ENCODE data around the gene KCNQ2.

KCNQ2 gene

GRCh38 chr20:63490416-63490815 is 18.0 kb upstream of the KCNQ2 start:
- no peaks in the 10 kb centered on the region for H3K79me2 ChIP-seq
- no peak overlapping the region for H3K27ac ChIP-seq
- H3K9me3 ChIP-seq (ENCODE audit: control insufficient read depth, low read length), result no peaks in the 10 kb centered on the region
- no peak overlapping the region for H3K9ac ChIP-seq
- no peak overlapping the region for H3K4me3 ChIP-seq (ENCODE audit: low read depth, low read length)
- no peaks in the 10 kb centered on the region for H3K4me1 ChIP-seq
- no peaks in the 10 kb centered on the region for H3K36me3 ChIP-seq (ENCODE audit: control insufficient read depth, insufficient read depth, low read length)
- no peaks in the 10 kb centered on the region for H3K27me3 ChIP-seq (ENCODE audit: control insufficient read depth, insufficient read depth, low read length)
- no peak for TF ChIP-seq CTCF (IDR thresholded peaks at IDR 0.05)
- H3K4me2 ChIP-seq (ENCODE audit: low read length), result no peak overlapping the region
- no peak overlapping the region for H2AFZ ChIP-seq

- Histone ChIP-seq H3K27me3 (ENCODE audit: control insufficient read depth, insufficient read depth, low read length) (no peaks in the 10 kb centered on the region), H3K79me2 (no peaks in the 10 kb centered on the region), H3K9me3 (ENCODE audit: control insufficient read depth, low read length) (no peaks in the 10 kb centered on the region), H2AFZ (no peak overlapping the region), H3K4me2 (ENCODE audit: low read length) (no peak overlapping the region), H3K4me1 (no peaks in the 10 kb centered on the region), H3K27ac (no peak overlapping the region), H3K4me3 (ENCODE audit: low read depth, low read length) (no peak overlapping the region), H3K36me3 (ENCODE audit: control insufficient read depth, insufficient read depth, low read length) (no peaks in the 10 kb centered on the region), H3K9ac (no peak overlapping the region)
- no peak for TF ChIP-seq CTCF (IDR thresholded peaks at IDR 0.05)
Observed at GRCh38 chr20:63488315-63489251, 16.1 kb upstream of the KCNQ2 start.

GRCh38 chr20:63487781-63488241 is 15.4 kb upstream of the KCNQ2 start:
- H3K27ac ChIP-seq, result no peak overlapping the region
- H2AFZ ChIP-seq, result no peak overlapping the region
- no peaks in the 10 kb centered on the region for H3K9me3 ChIP-seq (ENCODE audit: control insufficient read depth, low read length)
- H3K27me3 ChIP-seq (ENCODE audit: control insufficient read depth, insufficient read depth, low read length), result no peaks in the 10 kb centered on the region
- TF ChIP-seq CTCF (IDR thresholded peaks at IDR 0.05), result no peak
- no peak overlapping the region for H3K4me3 ChIP-seq (ENCODE audit: low read depth, low read length)
- H3K9ac ChIP-seq, result no peak overlapping the region
- no peak overlapping the region for H3K4me2 ChIP-seq (ENCODE audit: low read length)
- no peaks in the 10 kb centered on the region for H3K36me3 ChIP-seq (ENCODE audit: control insufficient read depth, insufficient read depth, low read length)
- H3K79me2 ChIP-seq, result no peaks in the 10 kb centered on the region
- H3K4me1 ChIP-seq, result no peaks in the 10 kb centered on the region

- H3K27ac ChIP-seq, result no peak overlapping the region
- H3K4me3 ChIP-seq (ENCODE audit: low read depth, low read length), result no peak overlapping the region
- H3K36me3 ChIP-seq (ENCODE audit: control insufficient read depth, insufficient read depth, low read length), result no peaks in the 10 kb centered on the region
- no peak overlapping the region for H2AFZ ChIP-seq
- no peaks in the 10 kb centered on the region for H3K27me3 ChIP-seq (ENCODE audit: control insufficient read depth, insufficient read depth, low read length)
- TF ChIP-seq CTCF (IDR thresholded peaks at IDR 0.05), result no peak
- H3K79me2 ChIP-seq, result no peaks in the 10 kb centered on the region
- no peak overlapping the region for H3K9ac ChIP-seq
- no peaks in the 10 kb centered on the region for H3K4me1 ChIP-seq
- no peak overlapping the region for H3K4me2 ChIP-seq (ENCODE audit: low read length)
- no peaks in the 10 kb centered on the region for H3K9me3 ChIP-seq (ENCODE audit: control insufficient read depth, low read length)
Observed at GRCh38 chr20:63487116-63487764, 14.8 kb upstream of the KCNQ2 start.

Measured in parathyroid adenoma (tissue), 2 donors.